T-helper 22 cell (primary cell): Measurements from ENCODE around the gene CNOT11.
"Not testable (repeated sequence)": the region's sequence is repeated elsewhere in the genome, so short reads cannot be mapped to it uniquely, and the experiment has no call there.

Experiments
- DNase-seq: peaks from one replicate; pipeline ENCODE4 v3.0.0-alpha.2; 2020; ENCODE audit warnings: low read depth

Gene CNOT11

DNA sequence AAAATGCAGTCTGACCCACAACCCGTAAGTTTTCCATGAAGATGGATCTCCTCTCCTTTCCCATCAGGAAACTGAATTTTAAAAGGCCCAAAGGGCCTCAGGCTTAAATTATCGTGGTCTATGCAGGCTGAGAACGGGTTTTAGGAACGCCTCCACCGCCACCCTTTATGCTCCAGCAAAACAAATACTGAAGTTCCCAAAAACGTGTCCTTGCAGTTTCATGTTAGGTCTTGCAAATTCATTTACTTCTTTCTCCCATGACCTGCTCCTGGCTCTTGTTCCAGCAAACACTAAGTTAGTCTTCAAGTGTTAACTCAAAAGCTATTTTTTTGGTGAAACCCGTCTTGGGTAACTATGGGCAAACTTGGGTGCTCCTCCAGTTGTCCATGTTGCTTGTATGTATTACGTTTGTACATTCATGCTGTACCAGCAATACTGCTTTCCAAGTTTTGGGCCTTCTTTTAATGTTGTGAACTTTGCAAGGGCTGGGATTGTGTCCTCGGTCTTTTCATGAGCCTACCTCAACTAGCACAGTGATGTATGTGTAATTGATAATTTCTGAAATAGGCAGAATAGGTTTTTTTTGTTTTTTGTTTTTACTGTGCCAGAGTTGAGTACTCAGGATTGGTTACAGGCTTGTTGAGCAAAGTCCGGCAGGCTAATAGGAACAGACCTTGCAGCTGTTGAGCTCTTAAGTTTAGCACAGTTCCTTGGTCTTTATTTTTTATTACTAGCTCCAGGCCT lies 57.6 kb downstream of the CNOT11 start:
- no peak for DNase-seq

DNA sequence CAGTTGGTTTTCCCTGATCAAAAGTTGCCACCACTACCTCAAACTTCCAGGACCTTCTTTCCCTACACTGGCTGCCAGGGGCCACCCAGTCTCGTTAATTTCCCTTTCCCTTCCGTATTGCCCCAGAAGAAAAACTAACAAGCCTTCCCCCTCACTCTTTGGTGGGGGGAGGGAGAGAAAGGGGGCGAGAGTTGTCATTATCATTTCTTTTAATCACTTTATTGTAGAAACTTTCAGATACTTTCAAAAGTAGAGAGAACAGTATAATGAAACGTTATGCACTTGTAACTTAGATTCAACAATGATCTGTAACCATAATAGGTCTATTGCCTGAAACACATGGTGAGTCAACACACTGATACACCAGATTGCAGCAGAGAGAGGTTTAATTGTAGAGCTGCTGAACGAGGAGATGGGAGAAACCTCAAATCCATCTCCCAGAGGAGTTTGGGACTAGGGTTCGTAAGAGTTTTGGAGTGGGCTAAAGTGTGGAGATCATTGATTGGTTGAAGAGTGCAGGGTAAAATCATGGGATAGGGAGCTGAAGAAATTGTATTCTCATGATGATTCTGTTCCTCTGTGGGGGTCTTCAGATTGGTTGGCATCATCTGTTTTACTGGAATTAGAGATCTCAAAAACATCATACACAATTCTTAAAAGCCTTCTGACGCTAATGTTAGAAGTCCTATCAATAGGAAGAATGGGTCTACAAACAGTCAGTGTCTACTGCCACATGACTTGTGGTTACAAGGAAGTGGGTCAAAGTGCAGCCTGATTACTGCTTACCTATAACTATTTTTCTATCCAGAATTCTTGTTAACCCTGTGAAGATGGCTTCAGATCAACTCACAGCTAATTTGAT lies 58.4 kb downstream of the CNOT11 start:
- no peak for DNase-seq

DNA sequence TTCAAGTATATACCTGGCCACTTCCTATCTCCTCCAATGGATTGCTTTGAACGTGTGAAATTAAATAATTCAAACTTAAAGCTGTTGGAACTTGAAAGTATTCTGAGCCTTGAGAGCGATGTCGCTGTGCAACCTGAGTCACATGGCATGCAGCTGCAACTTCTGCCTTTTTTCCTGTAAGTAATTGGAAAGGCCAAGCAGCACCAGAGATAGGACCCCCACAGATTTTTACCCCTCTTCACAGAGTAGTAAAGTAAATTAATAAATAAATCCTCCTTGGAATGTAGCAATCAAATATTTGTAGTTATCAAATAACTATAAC lies 59.0 kb downstream of the CNOT11 start:
- DNase-seq, result no peak

DNA sequence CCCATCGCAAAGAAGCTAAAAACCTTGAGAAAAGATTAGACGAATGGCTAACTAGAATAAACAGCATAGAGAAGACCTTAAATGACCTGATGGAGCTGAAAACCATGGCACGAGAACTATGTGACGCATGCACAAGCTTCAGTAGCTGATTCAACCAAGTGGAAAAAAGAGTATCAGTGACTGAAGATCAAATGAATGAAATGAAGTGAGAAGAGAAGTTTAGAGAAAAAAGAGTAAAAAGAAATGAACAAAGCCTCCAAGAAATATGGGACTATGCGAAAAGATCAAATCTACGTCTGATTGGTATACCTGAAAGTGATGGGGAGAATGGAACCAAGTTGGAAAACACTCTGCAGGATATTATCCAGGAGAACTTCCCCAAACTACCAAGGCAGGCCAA lies 63.9 kb downstream of the CNOT11 start:
- DNase-seq, result not testable (repeated sequence)
